ENCODE results near the gene CRY2.
"Not testable (repeated sequence)": the region's sequence is repeated elsewhere in the genome, so short reads cannot be mapped to it uniquely, and the experiment has no call there.

Gene CRY2

GRCh38 chr11:45827123-45827522, 20.2 kb upstream of the CRY2 start:
- Histone ChIP-seq H3K9me3 (ENCODE audit: control insufficient read depth, insufficient read depth, low read length) (no peaks in the 10 kb centered on the region), H3K36me3 (ENCODE audit: insufficient read depth, low read length) (no peaks in the 10 kb centered on the region), H3K4me1 (ENCODE audit: insufficient read depth, low read length) (peaks cover 5% of the 10 kb centered on the region; the same call in 1 of the 2 replicates), H3K9ac (ENCODE audit: low read depth, low read length) (no peak overlapping the region)

GRCh38 chr11:45828996-45829395, 18.3 kb upstream of the CRY2 start:
- H3K9ac ChIP-seq (ENCODE audit: low read depth, low read length), result no peak overlapping the region
- H3K9me3 ChIP-seq (ENCODE audit: control insufficient read depth, insufficient read depth, low read length), result no peaks in the 10 kb centered on the region
- H3K4me1 ChIP-seq (ENCODE audit: insufficient read depth, low read length), result peaks cover 10% of the 10 kb centered on the region; the same call in 1 of the 2 replicates
- no peaks in the 10 kb centered on the region for H3K36me3 ChIP-seq (ENCODE audit: insufficient read depth, low read length)

- peaks cover 10% of the 10 kb centered on the region; the same call in 1 of the 2 replicates for H3K4me1 ChIP-seq (ENCODE audit: insufficient read depth, low read length)
- H3K9ac ChIP-seq (ENCODE audit: low read depth, low read length), result no peak overlapping the region
- no peaks in the 10 kb centered on the region for H3K9me3 ChIP-seq (ENCODE audit: control insufficient read depth, insufficient read depth, low read length)
- H3K36me3 ChIP-seq (ENCODE audit: insufficient read depth, low read length), result no peaks in the 10 kb centered on the region
Measured at GRCh38 chr11:45830596-45830995, 16.7 kb upstream of the CRY2 start.

- H3K36me3 ChIP-seq (ENCODE audit: insufficient read depth, low read length), result no peaks in the 10 kb centered on the region
- H3K9me3 ChIP-seq (ENCODE audit: control insufficient read depth, insufficient read depth, low read length), result no peaks in the 10 kb centered on the region
- no peak overlapping the region for H3K9ac ChIP-seq (ENCODE audit: low read depth, low read length)
- peaks cover 5% of the 10 kb centered on the region; the same call in 1 of the 2 replicates for H3K4me1 ChIP-seq (ENCODE audit: insufficient read depth, low read length)
Measured at GRCh38 chr11:45832811-45833441, 14.3 kb upstream of the CRY2 start.

- Histone ChIP-seq H3K36me3 (ENCODE audit: insufficient read depth, low read length) (no peaks in the 10 kb centered on the region), H3K4me1 (ENCODE audit: insufficient read depth, low read length) (peaks cover 5% of the 10 kb centered on the region; the same call in 1 of the 2 replicates), H3K9me3 (ENCODE audit: control insufficient read depth, insufficient read depth, low read length) (no peaks in the 10 kb centered on the region), H3K9ac (ENCODE audit: low read depth, low read length) (no peak overlapping the region)
Measured at GRCh38 chr11:45833761-45834160, 13.5 kb upstream of the CRY2 start.

- Histone ChIP-seq H3K9me3 (ENCODE audit: control insufficient read depth, insufficient read depth, low read length) (no peaks in the 10 kb centered on the region), H3K4me1 (ENCODE audit: insufficient read depth, low read length) (peaks cover 5% of the 10 kb centered on the region; the same call in 1 of the 2 replicates), H3K36me3 (ENCODE audit: insufficient read depth, low read length) (no peaks in the 10 kb centered on the region), H3K9ac (ENCODE audit: low read depth, low read length) (no peak overlapping the region)
Measured at GRCh38 chr11:45834298-45834756, 12.9 kb upstream of the CRY2 start.

GRCh38 chr11:45839204-45839603, 8.1 kb upstream of the CRY2 start:
- 0 out of 2 replicates have a peak, but pooled peaks cover 6% of the 10 kb centered on the region for H3K9me3 ChIP-seq (ENCODE audit: control insufficient read depth, insufficient read depth, low read length)
- no peaks in the 10 kb centered on the region for H3K4me1 ChIP-seq (ENCODE audit: insufficient read depth, low read length)
- H3K36me3 ChIP-seq (ENCODE audit: insufficient read depth, low read length), result no peaks in the 10 kb centered on the region
- no peak overlapping the region for H3K9ac ChIP-seq (ENCODE audit: low read depth, low read length)

GRCh38 chr11:45840251-45840650, 7.0 kb upstream of the CRY2 start:
- not testable (repeated sequence) for H3K36me3 ChIP-seq (ENCODE audit: insufficient read depth, low read length); H3K9ac ChIP-seq (ENCODE audit: low read depth, low read length); H3K4me1 ChIP-seq (ENCODE audit: insufficient read depth, low read length); H3K9me3 ChIP-seq (ENCODE audit: control insufficient read depth, insufficient read depth, low read length)

- Histone ChIP-seq H3K9ac (ENCODE audit: low read depth, low read length) (no peak overlapping the region), H3K9me3 (ENCODE audit: control insufficient read depth, insufficient read depth, low read length) (0 out of 2 replicates have a peak, but pooled peaks cover 6% of the 10 kb centered on the region), H3K4me1 (ENCODE audit: insufficient read depth, low read length) (no peaks in the 10 kb centered on the region), H3K36me3 (ENCODE audit: insufficient read depth, low read length) (no peaks in the 10 kb centered on the region)
Measured at GRCh38 chr11:45843158-45843924, 3.9 kb upstream of the CRY2 start.

GRCh38 chr11:45844822-45845578, 2.3 kb upstream of the CRY2 start:
- Histone ChIP-seq H3K4me1 (ENCODE audit: insufficient read depth, low read length) (no peaks in the 10 kb centered on the region), H3K36me3 (ENCODE audit: insufficient read depth, low read length) (no peaks in the 10 kb centered on the region), H3K9ac (ENCODE audit: low read depth, low read length) (no peak overlapping the region), H3K9me3 (ENCODE audit: control insufficient read depth, insufficient read depth, low read length) (0 out of 2 replicates have a peak, but pooled peaks cover 6% of the 10 kb centered on the region)

GRCh38 chr11:45846174-45846675, 1.1 kb upstream of the CRY2 start:
- H3K9ac ChIP-seq (ENCODE audit: low read depth, low read length), result no peak overlapping the region
- H3K36me3 ChIP-seq (ENCODE audit: insufficient read depth, low read length), result no peaks in the 10 kb centered on the region
- H3K9me3 ChIP-seq (ENCODE audit: control insufficient read depth, insufficient read depth, low read length), result 0 out of 2 replicates have a peak, but pooled peaks cover 6% of the 10 kb centered on the region
- no peaks in the 10 kb centered on the region for H3K4me1 ChIP-seq (ENCODE audit: insufficient read depth, low read length)

GRCh38 chr11:45847911-45848316, 639 bp downstream of the CRY2 start:
- no peaks in the 10 kb centered on the region for H3K4me1 ChIP-seq (ENCODE audit: insufficient read depth, low read length)
- H3K9me3 ChIP-seq (ENCODE audit: control insufficient read depth, insufficient read depth, low read length), result 0 out of 2 replicates have a peak, but pooled peaks cover under 1% of the 10 kb centered on the region
- H3K36me3 ChIP-seq (ENCODE audit: insufficient read depth, low read length), result no peaks in the 10 kb centered on the region
- peak overlapping the region; percentile 78 for H3K9ac ChIP-seq (ENCODE audit: low read depth, low read length)

GRCh38 chr11:45848654-45849081, 1.4 kb downstream of the CRY2 start:
- Histone ChIP-seq H3K36me3 (ENCODE audit: insufficient read depth, low read length) (no peaks in the 10 kb centered on the region), H3K9me3 (ENCODE audit: control insufficient read depth, insufficient read depth, low read length) (no peaks in the 10 kb centered on the region), H3K4me1 (ENCODE audit: insufficient read depth, low read length) (no peaks in the 10 kb centered on the region), H3K9ac (ENCODE audit: low read depth, low read length) (peak overlapping the region; percentile 78; the same call in 1 of the 2 replicates)

GRCh38 chr11:45850446-45850845, 3.2 kb downstream of the CRY2 start:
- H3K4me1 ChIP-seq (ENCODE audit: insufficient read depth, low read length), result no peaks in the 10 kb centered on the region
- H3K9me3 ChIP-seq (ENCODE audit: control insufficient read depth, insufficient read depth, low read length), result no peaks in the 10 kb centered on the region
- no peak overlapping the region for H3K9ac ChIP-seq (ENCODE audit: low read depth, low read length)
- no peaks in the 10 kb centered on the region for H3K36me3 ChIP-seq (ENCODE audit: insufficient read depth, low read length)
